Panc1 (cell line): ENCODE data around the gene ATXN1. TPM values are rescaled to one million over a fixed set of nuclear protein-coding genes. Genes with fewer than 3 reads are reported as not detected.

Experiments
- ATAC-seq: fragments of 200-7000 bp; cut with Tn5 transposase; 2 replicates; pipeline ENCODE4 v1.9.1; 2020; ENCODE audit warnings: mild to moderate bottlenecking, moderate library complexity
- BruUV-seq: library from RNA; stranded (reverse); fragments of 400-500 nt; replicated peaks from 2 replicates; lab custom pipeline; 2021; lab: Mats Ljungman, UMichigan
- CTCF ChIA-PET: fragments of 300-600 bp; sonication (Branson Sonifier 250); formaldehyde crosslinking; loops from one replicate; lab custom pipeline; 2022; ENCODE audit warnings: antibody characterized with exemption; lab: Charles Lee
- POLR2A ChIA-PET: fragments of 300-600 bp; sonication (Branson Sonifier 250); formaldehyde crosslinking; loops from one replicate; lab custom pipeline; 2022; ENCODE audit warnings: antibody characterized with exemption; lab: Charles Lee
- DNase-seq: peaks from one replicate; pipeline ENCODE4 v3.0.0-alpha.2; 2010; ENCODE audit warnings: low read depth, low spot score
- H3K27ac ChIP-seq: 2 replicates; pipeline ENCODE4 v1.5.1; 2011; ENCODE audit warnings: mild to moderate bottlenecking, low read length, inconsistent platforms
- H3K27me3 ChIP-seq: fragments of 200-500 bp; sonication (Bioruptor generic); 2 replicates; pipeline ENCODE4 v1.6.0; 2014; ENCODE audit warnings: low read length, inconsistent platforms; ENCODE audit not compliant: control insufficient read depth, insufficient read depth
- H3K36me3 ChIP-seq: fragments of 200-500 bp; sonication (Bioruptor generic); 2 replicates; pipeline ENCODE4 v1.5.1; 2014; ENCODE audit warnings: inconsistent platforms, mild to moderate bottlenecking, low read length, moderate library complexity; ENCODE audit not compliant: control insufficient read depth, insufficient read depth
- H3K4me1 ChIP-seq: 2 replicates; pipeline ENCODE4 v1.5.1; 2011; ENCODE audit warnings: inconsistent platforms, mild to moderate bottlenecking, low read length, moderate library complexity; ENCODE audit not compliant: control insufficient read depth, insufficient read depth
- H3K4me3 ChIP-seq, 2 experiments: 2 replicates each; pipeline ENCODE4 v1.5.1; 2011 to 2012; ENCODE audit warnings: low read depth in 2 of 2, low read length in 2 of 2, mild to moderate bottlenecking in 2 of 2, inconsistent platforms in 1 of 2, moderate library complexity in 1 of 2
- H3K9me3 ChIP-seq: fragments of 200-500 bp; sonication (Bioruptor generic); 2 replicates; pipeline ENCODE4 v1.5.1; 2014; ENCODE audit warnings: low read depth, mild to moderate bottlenecking, inconsistent platforms, low read length, moderate library complexity; ENCODE audit not compliant: control insufficient read depth, insufficient read depth
- POLR2AphosphoS5 ChIP-seq: IDR thresholded peaks from 2 replicates; pipeline ENCODE4 v1.6.1; 2012; ENCODE audit warnings: mild to moderate bottlenecking, low read depth, low read length, moderate library complexity
- REST ChIP-seq, 2 experiments: IDR thresholded peaks; 2 replicates each; pipeline ENCODE4 v1.6.1; 2011 to 2012; ENCODE audit warnings: low read depth in 2 of 2, control low read depth in 1 of 2, low read length in 1 of 2, mild to moderate bottlenecking in 1 of 2, moderate library complexity in 1 of 2; ENCODE audit not compliant: insufficient read depth in 1 of 2
- SIN3A ChIP-seq: IDR thresholded peaks from 2 replicates; pipeline ENCODE4 v1.6.1; 2012; ENCODE audit warnings: low read depth, mild to moderate bottlenecking, low read length, moderate library complexity, borderline replicate concordance; ENCODE audit not compliant: insufficient read depth
- TCF7L2 ChIP-seq: IDR thresholded peaks from 2 replicates; pipeline ENCODE4 v1.6.1; 2011; ENCODE audit warnings: mild to moderate bottlenecking, low read depth, low read length, inconsistent platforms
- in situ Hi-C: cut with HindIII; loops from 2 replicates; pipeline ENCODE4 v1.10.0; 2016; ENCODE audit warnings: low sequenced_read_pairs, low pct_unique_long_range_greater_than_20kb
- intact Hi-C: fragments of 100-400 bp; cut with micrococcal nuclease; formaldehyde crosslinking; loops from one replicate; pipeline ENCODE4 v1.10.0; 2022; ENCODE audit not compliant: unreplicated experiment
- total RNA-seq: library from RNA; stranded (reverse); gene quantifications from one replicate; pipeline ENCODE4 v1.2.1, GENCODE V29; 2021; ENCODE audit not compliant: unreplicated experiment
- TF ChIP-seq, protein P1 (sequence below): fragments of 450-650 bp; IDR thresholded peaks from 2 replicates; pipeline ENCODE4 v1.5.1; 2017; ENCODE audit warnings: mild to moderate bottlenecking

The ATXN1 gene
- total RNA-seq, 1 experiment from 2014 or later: 67.1 TPM

DNA sequence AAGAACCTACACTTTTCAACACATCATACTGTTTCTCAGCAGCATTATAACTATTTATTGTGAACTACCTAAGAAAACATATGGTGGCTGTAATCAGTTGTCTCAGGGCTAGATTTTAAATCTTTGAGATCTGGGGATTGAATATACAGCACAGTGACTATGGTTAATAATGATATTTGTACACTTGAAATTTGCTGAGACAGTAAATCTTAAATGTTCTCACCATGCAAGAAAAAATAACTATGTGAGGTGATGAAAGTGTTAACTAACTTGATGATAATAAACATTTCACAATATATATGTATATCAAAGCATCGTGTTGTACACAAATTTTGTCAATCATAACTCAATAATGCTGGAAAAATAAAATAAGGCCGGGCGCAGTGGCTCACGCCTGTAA, 113.8 kb downstream of the ATXN1 start:
- ChIA-PET CTCF (no interaction called here), POLR2A (no interaction called here)
- Histone ChIP-seq H3K4me3 (no peak overlapping the region), H3K36me3 (no peaks in the 10 kb centered on the region), H3K9me3 (no peaks in the 10 kb centered on the region), H3K4me1 (no peaks in the 10 kb centered on the region), H3K27me3 (no peaks in the 10 kb centered on the region), H3K27ac (no peak overlapping the region)
- no TSS peak for BruUV-seq
- TF ChIP-seq TCF7L2 (no peak), POLR2AphosphoS5 (no peak), SIN3A (no peak), REST (IDR thresholded peaks at IDR 0.05; ENCODE audit: insufficient read depth in 1 of 2, low read depth in 2 of 2, low read length in 1 of 2) (no peak)
- TF ChIP-seq, protein P1, sequence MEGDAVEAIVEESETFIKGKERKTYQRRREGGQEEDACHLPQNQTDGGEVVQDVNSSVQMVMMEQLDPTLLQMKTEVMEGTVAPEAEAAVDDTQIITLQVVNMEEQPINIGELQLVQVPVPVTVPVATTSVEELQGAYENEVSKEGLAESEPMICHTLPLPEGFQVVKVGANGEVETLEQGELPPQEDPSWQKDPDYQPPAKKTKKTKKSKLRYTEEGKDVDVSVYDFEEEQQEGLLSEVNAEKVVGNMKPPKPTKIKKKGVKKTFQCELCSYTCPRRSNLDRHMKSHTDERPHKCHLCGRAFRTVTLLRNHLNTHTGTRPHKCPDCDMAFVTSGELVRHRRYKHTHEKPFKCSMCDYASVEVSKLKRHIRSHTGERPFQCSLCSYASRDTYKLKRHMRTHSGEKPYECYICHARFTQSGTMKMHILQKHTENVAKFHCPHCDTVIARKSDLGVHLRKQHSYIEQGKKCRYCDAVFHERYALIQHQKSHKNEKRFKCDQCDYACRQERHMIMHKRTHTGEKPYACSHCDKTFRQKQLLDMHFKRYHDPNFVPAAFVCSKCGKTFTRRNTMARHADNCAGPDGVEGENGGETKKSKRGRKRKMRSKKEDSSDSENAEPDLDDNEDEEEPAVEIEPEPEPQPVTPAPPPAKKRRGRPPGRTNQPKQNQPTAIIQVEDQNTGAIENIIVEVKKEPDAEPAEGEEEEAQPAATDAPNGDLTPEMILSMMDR: no peak
- DNase-seq (no peak), ATAC-seq (no peak)
- intact Hi-C loops: no loop called here
- in situ Hi-C loops: no loop called here

DNA sequence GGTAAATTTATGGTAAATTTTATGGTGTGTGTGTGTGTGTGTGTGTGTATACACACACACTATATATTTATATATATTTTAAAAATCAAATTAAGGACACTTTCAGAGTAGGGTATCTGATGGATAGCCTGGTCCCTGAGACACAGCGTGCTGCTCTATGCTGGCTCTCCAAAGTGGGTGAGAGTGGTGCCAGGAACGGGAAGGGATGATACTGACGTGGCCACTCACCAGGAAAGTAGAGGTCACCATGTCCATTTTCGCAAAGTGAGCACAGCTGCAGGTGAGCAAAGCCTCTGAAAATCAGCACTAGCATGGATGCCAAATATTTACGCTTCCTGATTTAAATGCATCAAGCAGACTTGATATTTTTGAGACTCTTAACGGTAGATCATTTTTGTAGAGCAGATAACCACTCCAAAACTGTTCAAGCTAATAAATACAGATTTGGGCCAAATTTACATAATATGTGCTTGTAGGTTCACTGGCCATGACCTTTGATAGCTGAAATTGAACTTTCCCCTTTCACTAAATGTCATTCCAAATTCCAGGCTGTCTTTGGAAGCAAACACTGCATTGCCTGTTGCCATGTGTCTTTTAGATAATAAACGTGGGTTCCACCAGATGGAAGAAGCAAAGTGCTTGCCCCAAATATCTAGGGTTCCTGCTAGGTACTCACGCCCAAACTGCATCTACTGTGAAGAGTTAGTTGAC, 116.6 kb downstream of the ATXN1 start:
- no peaks in the 10 kb centered on the region for H3K36me3 ChIP-seq
- no peaks in the 10 kb centered on the region for H3K9me3 ChIP-seq
- no peak for ATAC-seq
- no peak overlapping the region for H3K4me3 ChIP-seq
- no peak overlapping the region for H3K27ac ChIP-seq
- peaks cover 3% of the 10 kb centered on the region for H3K4me1 ChIP-seq
- no peak for DNase-seq
- intact Hi-C loops (no loop called here), in situ Hi-C loops (no loop called here)
- BruUV-seq: no TSS peak
- no peaks in the 10 kb centered on the region for H3K27me3 ChIP-seq
- POLR2A ChIA-PET: interaction anchor here (0.6 to 0.7 kb wide), 2 partner anchors 54 to 238 kb away, joined by 3 to 6 read pairs; no protein-coding TSS in a partner anchor
- CTCF ChIA-PET: no interaction called here
- no peak for TF ChIP-seq TCF7L2
- no peak for TF ChIP-seq REST (IDR thresholded peaks at IDR 0.05; ENCODE audit: insufficient read depth in 1 of 2, low read depth in 2 of 2, low read length in 1 of 2)
- TF ChIP-seq, protein P1: no peak
- no peak for TF ChIP-seq SIN3A
- no peak for TF ChIP-seq POLR2AphosphoS5
